H1 (cell line): ENCODE results near the gene MYCBPAP. TPM values are rescaled to one million over a fixed set of nuclear protein-coding genes. Genes with fewer than 3 reads are reported as not detected.
A peak's percentile ranks its signal among the peaks of the same experiment; 100 is the strongest.

Source experiments
- CTCF ChIA-PET: fragments of 300-600 bp; sonication (Branson Sonifier 250); formaldehyde crosslinking; loops from one replicate; lab custom pipeline; 2021; ENCODE audit not compliant: partially characterized antibody; lab: Charles Lee
- POLR2A ChIA-PET: fragments of 300-600 bp; sonication (Branson Sonifier 250); formaldehyde crosslinking; loops from one replicate; lab custom pipeline; 2021; ENCODE audit warnings: inconsistent platforms; ENCODE audit not compliant: partially characterized antibody; lab: Charles Lee
- DNase-seq, 2 experiments: peaks; one replicate each; pipeline versions ENCODE4 v3.0.0 to v3.0.0-alpha.2; 2010 to 2022; ENCODE audit warnings: low spot score in 2 of 2, low read depth in 1 of 2, mixed read lengths in 1 of 2
- FAIRE-seq: peaks from 2 replicates; lab custom pipeline; 2011; peaks lifted over from hg19 to GRCh38; lab: Jason Lieb, UNC
- H2AFZ ChIP-seq: 2 replicates; pipeline ENCODE4 v1.8.1; 2012; ENCODE audit warnings: low read length, inconsistent platforms
- H2AK5ac ChIP-seq: 2 replicates; pipeline ENCODE4 v1.6.1; 2013; ENCODE audit warnings: low read depth, low read length
- H2BK120ac ChIP-seq: replicated peaks from 2 replicates; pipeline ENCODE3; 2013; ENCODE audit warnings: low read depth, low read length, inconsistent platforms
- H2BK12ac ChIP-seq: 2 replicates; pipeline ENCODE4 v1.6.1; 2013; ENCODE audit warnings: low read depth, low read length
- H2BK15ac ChIP-seq: 2 replicates; pipeline ENCODE4 v1.6.1; 2013; ENCODE audit warnings: low read length
- H2BK20ac ChIP-seq: 2 replicates; pipeline ENCODE4 v1.6.1; 2013; ENCODE audit warnings: low read length
- H2BK5ac ChIP-seq: 2 replicates; pipeline ENCODE4 v1.6.1; 2013; ENCODE audit warnings: low read depth, low read length
- H3K14ac ChIP-seq: 2 replicates; pipeline ENCODE4 v1.6.1; 2013; ENCODE audit warnings: inconsistent platforms; ENCODE audit not compliant: insufficient read length
- H3K18ac ChIP-seq: 2 replicates; pipeline ENCODE4 v1.6.1; 2013; ENCODE audit warnings: low read length; ENCODE audit errors: extremely low read depth
- H3K23ac ChIP-seq: 2 replicates; pipeline ENCODE4 v1.6.1; 2013; ENCODE audit warnings: inconsistent platforms; ENCODE audit not compliant: insufficient read length
- H3K23me2 ChIP-seq: 2 replicates; pipeline ENCODE4 v1.6.1; 2013; ENCODE audit warnings: low read depth, low read length
- H3K27ac ChIP-seq: 2 replicates; pipeline ENCODE4 v1.6.1; 2011; ENCODE audit warnings: low read depth, low read length, inconsistent platforms
- H3K27me3 ChIP-seq, 4 experiments: replicated peaks in 1 of 4; 1 replicate in 1 of 4; 2 replicates in 3 of 4; pipeline versions ENCODE4 v1.6.1 to v1.8.1; 2011 to 2013; ENCODE audit warnings: low read length in 3 of 4, mild to moderate bottlenecking in 3 of 4, inconsistent platforms in 2 of 4, mixed read lengths in 2 of 4, moderate library complexity in 1 of 4; ENCODE audit not compliant: control insufficient read depth in 3 of 4, insufficient read depth in 3 of 4; ENCODE audit errors: extremely low read depth in 1 of 4
- H3K36me3 ChIP-seq, 4 experiments: 2 replicates each; pipeline versions ENCODE4 v1.6.1 to v1.8.1; 2011 to 2013; ENCODE audit warnings: mild to moderate bottlenecking in 4 of 4, low read length in 3 of 4, moderate library complexity in 2 of 4, control low read depth in 1 of 4, inconsistent platforms in 1 of 4; ENCODE audit not compliant: insufficient read depth in 4 of 4, control insufficient read depth in 2 of 4
- H3K4ac ChIP-seq: replicated peaks from 2 replicates; pipeline ENCODE3; 2013; ENCODE audit warnings: low read length, low read depth, mixed read lengths, inconsistent platforms; ENCODE audit not compliant: insufficient read length
- H3K4me1 ChIP-seq, 4 experiments: replicated peaks in 1 of 4; 1 replicate in 1 of 4; 2 replicates in 3 of 4; pipeline versions ENCODE4 v1.6.1 to v1.8.1; 2011 to 2013; ENCODE audit warnings: low read length in 3 of 4, inconsistent platforms in 2 of 4, mixed read lengths in 1 of 4; ENCODE audit not compliant: insufficient read depth in 4 of 4, control insufficient read depth in 3 of 4
- H3K4me2 ChIP-seq, 2 experiments: 2 replicates each; pipeline versions ENCODE4 v1.6.1 to v1.8.1; 2011 to 2013; ENCODE audit warnings: low read depth in 2 of 2, low read length in 2 of 2, control low read depth in 1 of 2, inconsistent platforms in 1 of 2, mild to moderate bottlenecking in 1 of 2; ENCODE audit not compliant: insufficient read depth in 1 of 2
- H3K4me3 ChIP-seq, 4 experiments: fragments of 200-600, 300-600 bp in 1 of 4; sonication (generic), shearing (Covaris generic), sonication (Bioruptor Twin) in 1 of 4; 2 replicates each; pipeline versions ENCODE4 v1.5.1 to v1.8.1; 2011 to 2016; ENCODE audit warnings: low read length in 4 of 4, low read depth in 3 of 4, control low read depth in 2 of 4, inconsistent platforms in 2 of 4, mild to moderate bottlenecking in 2 of 4, mixed read lengths in 1 of 4, moderate library complexity in 1 of 4; ENCODE audit not compliant: insufficient read depth in 2 of 4; ENCODE audit errors: extremely low read depth in 1 of 4
- H3K56ac ChIP-seq: replicated peaks from 2 replicates; pipeline ENCODE3; 2013; ENCODE audit warnings: low read depth, mild to moderate bottlenecking, mixed read lengths, low read length, inconsistent platforms; ENCODE audit not compliant: insufficient read length
- H3K79me1 ChIP-seq: 2 replicates; pipeline ENCODE4 v1.6.1; 2013; ENCODE audit warnings: low read depth, low read length, control low read depth
- H3K79me2 ChIP-seq, 2 experiments: 2 replicates each; pipeline versions ENCODE4 v1.6.1 to v1.8.1; 2012 to 2013; ENCODE audit warnings: low read length in 2 of 2, mild to moderate bottlenecking in 2 of 2, inconsistent platforms in 1 of 2; ENCODE audit not compliant: insufficient read depth in 2 of 2, control insufficient read depth in 1 of 2
- H3K9ac ChIP-seq, 4 experiments: replicated peaks in 1 of 4; 1 replicate in 1 of 4; 2 replicates in 3 of 4; pipeline versions ENCODE4 v1.6.1 to v1.8.1; 2011 to 2013; ENCODE audit warnings: low read depth in 3 of 4, low read length in 3 of 4, control low read depth in 2 of 4, mild to moderate bottlenecking in 2 of 4, moderate library complexity in 2 of 4, inconsistent platforms in 1 of 4; ENCODE audit errors: extremely low read depth in 1 of 4
- H3K9me3 ChIP-seq, 2 experiments: 2 replicates each; pipeline versions ENCODE4 v1.6.1 to v1.8.1; 2012 to 2013; ENCODE audit warnings: mild to moderate bottlenecking in 2 of 2, moderate library complexity in 2 of 2, control low read depth in 1 of 2, inconsistent platforms in 1 of 2, low read depth in 1 of 2, low read length in 1 of 2, mixed read lengths in 1 of 2; ENCODE audit not compliant: insufficient read depth in 2 of 2
- H4K20me1 ChIP-seq, 2 experiments: replicated peaks in 1 of 2; 2 replicates each; pipeline versions ENCODE3 to v1.8.1; 2011 to 2013; ENCODE audit warnings: inconsistent platforms in 2 of 2, low read length in 2 of 2, mild to moderate bottlenecking in 1 of 2; ENCODE audit not compliant: insufficient read depth in 2 of 2, control insufficient read depth in 1 of 2
- H4K5ac ChIP-seq: 2 replicates; pipeline ENCODE4 v1.6.1; 2013; ENCODE audit warnings: low read length, low read depth, mixed read lengths, inconsistent platforms; ENCODE audit not compliant: insufficient read length
- H4K8ac ChIP-seq: 2 replicates; pipeline ENCODE4 v1.8.0; 2013; ENCODE audit warnings: mild to moderate bottlenecking, moderate library complexity, low read length, inconsistent platforms; ENCODE audit not compliant: insufficient read depth; ENCODE audit errors: extremely low read depth
- H4K91ac ChIP-seq: replicated peaks from 2 replicates; pipeline ENCODE3; 2013; ENCODE audit warnings: low read length, mixed read lengths, inconsistent platforms; ENCODE audit not compliant: insufficient read length
- ASH2L ChIP-seq: fragments of 200-600, 300-600 bp; sonication (generic); IDR thresholded peaks from one replicate; pipeline ENCODE4 v1.7.1; 2017; ENCODE audit warnings: low read length
- CREB1 ChIP-seq: IDR thresholded peaks from 2 replicates; pipeline ENCODE4 v1.6.1; 2012; ENCODE audit warnings: inconsistent platforms
- GABPA ChIP-seq: IDR thresholded peaks from 2 replicates; pipeline ENCODE4 v1.6.1; 2011; ENCODE audit warnings: mild to moderate bottlenecking, low read length, moderate library complexity, borderline replicate concordance; ENCODE audit not compliant: insufficient read depth
- KDM1A ChIP-seq: fragments of 200-600, 300-600 bp; sonication (generic); IDR thresholded peaks from 2 replicates; pipeline ENCODE4 v1.7.1; 2016; ENCODE audit warnings: mild to moderate bottlenecking, low read length, borderline replicate concordance
- RNF2 ChIP-seq: fragments of 200-900, 300-1000 bp; sonication (generic); IDR thresholded peaks from 2 replicates; pipeline ENCODE4 v1.7.1; 2016; ENCODE audit warnings: borderline replicate concordance, low read depth, mild to moderate bottlenecking, antibody characterized with exemption, low read length; ENCODE audit not compliant: poor library complexity, severe bottlenecking; ENCODE audit errors: missing control alignments
- SIN3A ChIP-seq, 2 experiments: IDR thresholded peaks in 1 of 2; conservative IDR thresholded peaks in 1 of 2; 2 replicates each; pipeline ENCODE4 v1.6.1; 2011 to 2012; ENCODE audit warnings: low read length in 2 of 2, improper control_type of control experiment in 1 of 2, low read depth in 1 of 2, mild to moderate bottlenecking in 1 of 2
- YY1 ChIP-seq: IDR thresholded peaks from 2 replicates; pipeline ENCODE4 v1.6.1; 2011; ENCODE audit warnings: low read depth, mild to moderate bottlenecking, low read length
- WGBS, 2 experiments: shearing (Covaris generic) in 1 of 2; methylation state at CpG; one replicate each; pipeline versions ENCODE4 v1.1.6 to v1.1.7; 2013 to 2015; ENCODE audit warnings: low lambda C conversion rate in 2 of 2, mixed read lengths in 2 of 2, inconsistent platforms in 1 of 2, low coverage in 1 of 2, missing lambda C conversion rate in 1 of 2; ENCODE audit not compliant: insufficient replicate concordance in 2 of 2, insufficient coverage in 1 of 2, insufficient read length in 1 of 2; ENCODE audit errors: extremely low coverage in 1 of 2, missing lambda C conversion rate in 1 of 2; 5-methylcytosine and 5-hydroxymethylcytosine counted together
- polyA plus RNA-seq, 7 experiments: library from polyadenylated mRNA; depleted of rRNA in 3 of 7; stranded (reverse) in 5 of 7; unstranded in 2 of 7; fragments of >200 nt in 5 of 7; fragments of 200-250 nt in 2 of 7; gene quantifications; 1 replicate in 5 of 7; 2 replicates in 1 of 7; 4 replicates in 1 of 7; pipeline versions ENCODE4 v1.2.1 to v1.2.3, GENCODE V29; 2011 to 2013; ENCODE audit warnings: missing spikeins in 2 of 7, mixed read lengths in 2 of 7
- total RNA-seq: library from RNA; stranded (reverse); fragmentation: NEBNext Ultra II Directional; extraction: Animal tissue kit (Norgen Biotek cat#: 25700); gene quantifications from 2 replicates; pipeline ENCODE4 v1.2.1, GENCODE V29; 2021

The MYCBPAP gene
- total and polyA plus RNA-seq, 2 of the 8 experiments (the other 6 are each of a cell fraction or from before 2014, with no cell fraction given): 0.89 to 3.3 TPM

GRCh38 chr17:50508573-50509460, 578 bp downstream of the MYCBPAP start:
- Histone ChIP-seq H4K20me1 (peaks cover 1 to 3% of the 10 kb centered on the region in 2 experiments), H3K23ac (no peak overlapping the region), H2BK12ac (no peak overlapping the region), H3K4me3 (peak overlapping the region; percentile 69 to 86 (median 75)), H2BK5ac (peak overlapping the region; percentile 52), H3K79me2 (no peaks in the 10 kb centered on the region), H3K9ac (peak overlapping the region in 3 of 4 experiments; percentile 35 to 45 (median 36); a peak in 5 of 7 replicates), H4K91ac (peak overlapping the region; percentile 25), H2BK20ac (no peak overlapping the region), H3K27ac (no peak overlapping the region), H3K23me2 (peaks cover 3% of the 10 kb centered on the region; the same call in 1 of the 2 replicates), H3K14ac (no peak overlapping the region), H2BK15ac (no peak overlapping the region), H4K8ac (peak overlapping the region; percentile 84; the same call in 1 of the 2 replicates), H3K36me3 (no peaks in the 10 kb centered on the region), H3K18ac (peak overlapping the region; percentile 38; the same call in 1 of the 2 replicates), H3K9me3 (no peaks in the 10 kb centered on the region), H2BK120ac (no peak overlapping the region), H3K4me2 (peak overlapping the region; percentile 79 to 87), H3K4me1 (peaks cover 2 to 10% (median 6%) of the 10 kb centered on the region in 4 experiments), H3K27me3 (no peaks in the 10 kb centered on the region; a peak in 1 of 7 replicates), H3K79me1 (no peaks in the 10 kb centered on the region), H3K56ac (no peak overlapping the region), H2AK5ac (no peak overlapping the region), H3K4ac (no peak overlapping the region), H4K5ac (no peak overlapping the region), H2AFZ (peak overlapping the region; percentile 30; the same call in 1 of the 2 replicates)
- WGBS, 2 experiments: 24% methylated on average over 32 of the region's 32 CpGs; no CpG with 5 or more reads in 1 of the 2 experiments
- ChIA-PET POLR2A (no interaction called here), CTCF (interaction anchor here (0.7 to 1.8 kb wide), 7 partner anchors 8 to 310 kb away, joined by 3 to 7 read pairs (median 5); no protein-coding TSS in a partner anchor)
- DNase-seq: no peak
- TF ChIP-seq ASH2L (peak; percentile 4), YY1 (0 out of 2 replicates have a peak, but pooled peaks have one; percentile 14), KDM1A (no peak), GABPA (0 out of 2 replicates have a peak, but pooled peaks have one; percentile 26), SIN3A (conservative IDR thresholded peaks at IDR 0.05 in 1 of 2, IDR thresholded peaks at IDR 0.05 in 1 of 2; ENCODE audit: low read depth in 1 of 2, low read length in 2 of 2) (peak; percentile 20 to 78; a peak in 1 of 4 replicates), CREB1 (no peak), RNF2 (no peak)
- FAIRE-seq: no peak
